ENCODE results near the gene PIH1D1. TPM values are rescaled to one million over a fixed set of nuclear protein-coding genes. Genes with fewer than 3 reads are reported as not detected.
A peak's percentile ranks its signal among the peaks of the same experiment; 100 is the strongest.

Gene PIH1D1
- total RNA-seq, 2 donors from 2014 or later = 32.2 to 42.5 TPM

DNA sequence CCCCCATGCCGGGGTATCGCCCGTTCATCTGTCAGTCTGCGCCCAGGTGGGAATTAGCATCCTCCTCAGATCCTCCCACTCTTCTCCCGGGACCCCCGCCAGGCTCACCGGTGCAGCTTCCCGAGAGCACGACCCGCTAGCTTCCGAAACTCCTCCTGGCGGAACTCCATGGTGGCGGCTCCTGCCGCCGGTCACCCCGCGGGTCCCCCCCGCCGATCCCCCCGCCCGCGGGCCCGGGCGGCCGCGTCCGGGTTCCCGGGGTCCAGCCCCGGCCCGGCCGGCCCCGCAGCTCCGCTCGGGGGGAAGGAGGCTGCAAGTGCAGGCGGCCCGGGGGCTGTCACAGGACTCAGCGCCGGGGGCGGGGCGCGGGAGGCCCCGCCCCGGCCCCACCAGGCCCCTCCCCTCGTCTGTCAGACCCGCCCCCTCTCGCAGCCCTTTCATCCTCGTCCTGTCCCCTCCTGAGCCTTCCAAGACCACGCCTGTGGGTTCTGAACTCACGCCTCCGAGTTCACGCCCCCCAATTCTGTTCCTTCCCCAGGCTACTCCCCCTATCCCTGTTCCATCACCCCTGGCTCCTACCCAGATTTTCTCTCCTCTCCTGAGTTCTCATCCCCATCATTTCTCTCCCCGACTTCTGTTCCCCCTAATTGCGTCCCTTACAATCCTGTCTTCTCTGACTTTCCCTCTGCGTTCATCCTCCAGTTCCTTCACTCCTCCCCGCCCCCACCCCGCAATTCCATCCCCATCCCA is 10.2 kb downstream of the PIH1D1 start, which contains the start of gene SLC17A7:
Gene SLC17A7, minus strand, starts transcription at position 318 of the 750 bp plus-strand sequence. Its CDS starts 148 bp downstream, at position 170.
- peak; percentile 53 for DNase-seq
- peak in 1 of 2 donors; percentile 2 for ATAC-seq
- intact Hi-C loops (cut with DNase I) = loop anchor here (5.0 to 10.0 kb wide), 2 partner anchors 49 to 217 kb away; no protein-coding TSS in a partner anchor

GRCh38 chr19:49440439-49441209 is 11.0 kb downstream of the PIH1D1 start:
- DNase-seq = no peak
- intact Hi-C loops (cut with DNase I) = loop anchor here (5.0 to 10.0 kb wide), 2 partner anchors 48 to 216 kb away; no protein-coding TSS in a partner anchor
- ATAC-seq = no peak

- no peak for ATAC-seq
- intact Hi-C loops (cut with DNase I) = loop anchor here (5.0 to 10.0 kb wide), 2 partner anchors 48 to 215 kb away; no protein-coding TSS in a partner anchor
- DNase-seq = no peak
These were observed 11.8 kb downstream of the PIH1D1 start for GRCh38 chr19:49439836-49440235.

- intact Hi-C loops (cut with DNase I) = no loop called here
- DNase-seq = no peak
These were observed 13.4 kb downstream of the PIH1D1 start for GRCh38 chr19:49438261-49438660.

GRCh38 chr19:49437231-49437630 is 14.4 kb downstream of the PIH1D1 start:
- intact Hi-C loops (cut with DNase I) = no loop called here
- no peak for ATAC-seq
- DNase-seq = no peak

More at GRCh38 chr19:49438261-49438660, 13.4 kb downstream of the PIH1D1 start:
- no peak for ATAC-seq

DNA sequence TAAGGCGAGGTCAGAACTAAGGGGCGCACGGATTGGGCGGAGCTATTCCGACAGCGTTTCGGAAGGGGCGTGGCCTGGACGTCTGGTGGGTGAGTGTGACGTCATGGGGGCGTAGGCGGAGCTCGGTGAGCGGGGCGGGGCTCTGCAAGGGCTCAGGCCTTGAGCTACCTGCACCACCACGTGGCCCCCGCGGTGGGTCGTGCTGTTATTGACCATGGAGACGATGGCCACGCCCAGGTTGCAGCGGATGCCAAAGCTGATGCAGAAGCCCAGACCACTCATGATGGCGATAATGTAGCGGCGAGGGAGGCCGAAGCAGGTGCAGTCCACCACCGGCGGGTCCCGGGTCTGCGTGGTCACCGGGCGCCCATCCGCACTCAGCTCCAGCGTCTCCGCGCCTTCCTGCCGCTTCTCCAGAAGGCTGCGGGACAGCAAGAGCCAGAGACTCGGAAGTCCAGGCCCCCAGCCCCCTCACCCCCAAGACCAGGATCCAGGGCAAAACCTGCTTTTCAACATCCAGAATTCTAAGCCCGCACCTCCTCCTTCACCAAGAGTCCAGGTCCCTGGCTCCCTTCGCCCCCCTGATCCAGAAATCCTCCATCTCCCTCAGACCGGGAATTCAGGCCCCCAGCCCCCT is 15.1 kb downstream of the PIH1D1 start:
- no peak for DNase-seq
- no peak for ATAC-seq
- intact Hi-C loops (cut with DNase I) = no loop called here

GRCh38 chr19:49435670-49436069 is 15.9 kb downstream of the PIH1D1 start:
- DNase-seq = no peak
- no peak for ATAC-seq
- intact Hi-C loops (cut with DNase I) = no loop called here

- intact Hi-C loops (cut with DNase I) = no loop called here
- no peak for DNase-seq
- no peak for ATAC-seq
These were observed 16.6 kb downstream of the PIH1D1 start for GRCh38 chr19:49434907-49435583.

GRCh38 chr19:49433240-49433901 is 18.2 kb downstream of the PIH1D1 start:
- no peak for DNase-seq
- no peak for ATAC-seq
- intact Hi-C loops (cut with DNase I) = no loop called here

- ATAC-seq = no peak
These were observed 19.2 kb downstream of the PIH1D1 start for GRCh38 chr19:49432141-49433073.

GRCh38 chr19:49431330-49431749 is 20.3 kb downstream of the PIH1D1 start:
- intact Hi-C loops (cut with DNase I) = no loop called here
- ATAC-seq = no peak
- DNase-seq = no peak

More at GRCh38 chr19:49432141-49433073, 19.2 kb downstream of the PIH1D1 start:
- DNase-seq = no peak
- intact Hi-C loops (cut with DNase I) = no loop called here

GRCh38 chr19:49430678-49431329 is 20.8 kb downstream of the PIH1D1 start:
- ATAC-seq (no peak), DNase-seq (no peak)
- intact Hi-C loops (cut with DNase I) = no loop called here

DNA sequence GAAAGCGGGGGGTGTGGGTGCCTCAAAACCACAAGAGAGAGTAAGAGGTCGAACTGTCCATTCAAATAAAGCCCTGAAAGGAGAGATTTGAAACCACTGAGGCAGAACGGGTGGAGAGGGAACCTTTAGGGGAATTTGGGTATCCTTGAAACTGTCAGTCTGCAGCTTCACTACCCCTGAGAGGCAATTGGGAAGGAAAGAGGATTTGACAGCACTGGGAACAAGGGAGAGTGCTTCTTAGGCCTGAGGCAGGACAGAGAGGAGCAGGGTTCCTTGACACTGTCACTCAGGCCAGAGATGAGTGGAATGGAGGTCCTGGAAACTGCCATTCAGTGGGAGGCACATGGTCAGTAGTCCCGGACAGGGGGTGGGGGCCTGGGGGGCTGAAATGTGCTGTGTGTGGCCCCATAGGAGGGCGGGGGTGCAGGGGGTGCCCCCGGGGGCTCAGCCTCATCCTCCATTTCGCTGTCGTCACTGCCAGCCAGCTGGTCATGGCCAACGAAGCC is 21.4 kb downstream of the PIH1D1 start:
- ATAC-seq (no peak), DNase-seq (no peak)
- intact Hi-C loops (cut with DNase I) = no loop called here

- ATAC-seq (no peak), DNase-seq (no peak)
- intact Hi-C loops (cut with DNase I) = no loop called here
These were observed 22.8 kb downstream of the PIH1D1 start for GRCh38 chr19:49428547-49429451.

GRCh38 chr19:49427855-49428546 is 23.6 kb downstream of the PIH1D1 start:
- intact Hi-C loops (cut with DNase I) = no loop called here
- peak in 1 of 2 donors; percentile 34 for ATAC-seq

More at GRCh38 chr19:49427855-49428546, 23.6 kb downstream of the PIH1D1 start:
- no peak for DNase-seq
